K562 (cell line): Measurements from ENCODE around the gene TRNT1. TPM values are rescaled to one million over a fixed set of nuclear protein-coding genes. Genes with fewer than 3 reads are reported as not detected.

Experiments used
- ATAC-seq: fragments of 200-7000 bp; cut with Tn5 transposase; 3 replicates; pipeline ENCODE4 v1.9.1; 2020; ENCODE audit warnings: moderate library complexity
- BruUV-seq: library from RNA; stranded (reverse); fragments of 400-500 nt; replicated peaks from 2 replicates; lab custom pipeline; 2021; lab: Mats Ljungman, UMichigan
- CTCF ChIA-PET: fragments of 300-600 bp; formaldehyde crosslinking; extraction: SDS; loops from one replicate; lab custom pipeline; 2021; ENCODE audit warnings: low intra/inter-chr PET ratio; lab: Yijun Ruan, JAX
- POLR2A ChIA-PET: fragments of 300-600, 350-650 bp; sonication (Branson Sonifier 250); formaldehyde crosslinking; extraction: SDS; loops from one replicate; lab custom pipeline; 2021; ENCODE audit warnings: antibody characterized with exemption, inconsistent platforms; lab: Yijun Ruan, JAX
- DNase-seq, 4 experiments: peaks; one replicate each; pipeline versions ENCODE4 v3.0.0 to v3.0.0-alpha.2; 2011 to 2018; ENCODE audit warnings: low spot score in 3 of 4, mixed read lengths in 3 of 4; ENCODE audit errors: extremely low read depth in 1 of 4
- FAIRE-seq: peaks from 2 replicates; lab custom pipeline; 2011; peaks lifted over from hg19 to GRCh38; lab: Jason Lieb, UNC
- H2AFZ ChIP-seq: 2 replicates; pipeline ENCODE4 v1.6.0; 2011; ENCODE audit warnings: low read depth, low read length, control low read depth, inconsistent platforms
- H3K27ac ChIP-seq: fragments of 200-600 bp; 3 replicates; pipeline ENCODE4 v1.8.0; 2011; ENCODE audit warnings: low read depth, mild to moderate bottlenecking, control low read depth, inconsistent platforms, low read length, moderate library complexity, mixed read lengths; ENCODE audit errors: extremely low read depth
- H3K27me3 ChIP-seq, 2 experiments: fragments of 300-600 bp in 1 of 2; 2 replicates in 1 of 2; 3 replicates in 1 of 2; pipeline versions ENCODE4 v1.6.0 to v1.8.0; 2011; ENCODE audit warnings: inconsistent platforms in 2 of 2, low read length in 2 of 2, mild to moderate bottlenecking in 1 of 2, mixed read lengths in 1 of 2, moderate library complexity in 1 of 2; ENCODE audit not compliant: control insufficient read depth in 2 of 2, insufficient read depth in 2 of 2
- H3K36me3 ChIP-seq: fragments of 300-600 bp; 3 replicates; pipeline ENCODE4 v1.8.0; 2011; ENCODE audit warnings: mild to moderate bottlenecking, low read length, inconsistent platforms; ENCODE audit not compliant: control insufficient read depth, insufficient read depth
- H3K4me1 ChIP-seq, 2 experiments: fragments of 200-600 bp in 1 of 2; replicated peaks in 1 of 2; 2 replicates in 1 of 2; 3 replicates in 1 of 2; pipeline versions ENCODE4 v1.5.1 to v1.8.0; 2011; ENCODE audit warnings: inconsistent platforms in 2 of 2, low read length in 2 of 2, mild to moderate bottlenecking in 1 of 2, mixed read lengths in 1 of 2, moderate library complexity in 1 of 2; ENCODE audit not compliant: control insufficient read depth in 2 of 2, insufficient read depth in 2 of 2
- H3K4me2 ChIP-seq: 2 replicates; pipeline ENCODE4 v1.6.1; 2011; ENCODE audit warnings: low read length, control low read depth, inconsistent platforms, mixed read lengths; ENCODE audit not compliant: insufficient read depth
- H3K4me3 ChIP-seq: fragments of 200-600 bp; sonication (generic), shearing (Covaris generic); 2 replicates; pipeline ENCODE4 v1.5.1; 2016; ENCODE audit warnings: control low read depth, inconsistent platforms
- H3K79me2 ChIP-seq: fragments of 200-600 bp; 3 replicates; pipeline ENCODE4 v1.8.0; 2011; ENCODE audit warnings: low read length, inconsistent platforms; ENCODE audit not compliant: control insufficient read depth, insufficient read depth
- H3K9ac ChIP-seq, 2 experiments: 2 replicates each; pipeline versions ENCODE4 v1.6.0 to v1.6.1; 2011; ENCODE audit warnings: low read depth in 2 of 2, low read length in 2 of 2, control low read depth in 1 of 2, inconsistent platforms in 1 of 2, mild to moderate bottlenecking in 1 of 2, mixed read lengths in 1 of 2; ENCODE audit not compliant: insufficient read depth in 1 of 2
- H3K9me1 ChIP-seq: one replicate; pipeline ENCODE4 v1.6.0; 2011; ENCODE audit warnings: inconsistent platforms, mild to moderate bottlenecking, low read length, moderate library complexity; ENCODE audit not compliant: control insufficient read depth, insufficient read depth
- H3K9me3 ChIP-seq: replicated peaks from 2 replicates; pipeline ENCODE4 v1.5.1; 2011; ENCODE audit warnings: low read depth, low read length, inconsistent platforms; ENCODE audit not compliant: control insufficient read depth, insufficient read depth
- H4K20me1 ChIP-seq: replicated peaks from 2 replicates; pipeline ENCODE4 v1.6.1; 2011; ENCODE audit warnings: low read length, inconsistent platforms, mixed read lengths; ENCODE audit not compliant: control insufficient read depth, insufficient read depth
- ARID2 ChIP-seq: fragments of 450-650 bp; IDR thresholded peaks from 2 replicates; pipeline ENCODE4 v1.6.1; 2017; ENCODE audit warnings: antibody characterized with exemption, mild to moderate bottlenecking
- CCNT2 ChIP-seq: IDR thresholded peaks from 2 replicates; pipeline ENCODE4 v1.6.1; 2011; ENCODE audit warnings: borderline replicate concordance, low read depth, mild to moderate bottlenecking, moderate library complexity, mixed read lengths, low read length; ENCODE audit not compliant: insufficient read length; ENCODE audit errors: extremely low read depth
- CHCHD3 ChIP-seq: fragments of 250-450 bp; sonication (Bioruptor Pico); IDR thresholded peaks from 2 replicates; pipeline ENCODE4 v2.1.2; 2022; ENCODE audit warnings: mild to moderate bottlenecking
- CSDE1 ChIP-seq, 2 experiments: fragments of 450-650 bp; IDR thresholded peaks; 2 replicates each; pipeline ENCODE4 v1.6.1; 2016; ENCODE audit warnings: mild to moderate bottlenecking in 1 of 2
- DIDO1 ChIP-seq: fragments of 450-650 bp; IDR thresholded peaks from 2 replicates; pipeline ENCODE4 v1.6.1; 2016; ENCODE audit warnings: low read depth, missing biosample characterization, missing genetic modification characterization
- KLF1 ChIP-seq: fragments of 450-650 bp; IDR thresholded peaks from 2 replicates; pipeline ENCODE4 v1.6.1; 2016; ENCODE audit warnings: missing genetic modification characterization, missing compliant biosample characterization
- LCOR ChIP-seq: sonication (generic); formaldehyde crosslinking; IDR thresholded peaks from 2 replicates; pipeline ENCODE4 v1.8.0; 2022; ENCODE audit warnings: mild to moderate bottlenecking, missing genetic modification reagents
- NR1H2 ChIP-seq: sonication (generic); formaldehyde crosslinking; IDR thresholded peaks from 2 replicates; pipeline ENCODE4 v1.4.0; 2020; ENCODE audit warnings: mild to moderate bottlenecking, missing genetic modification reagents
- POLR2AphosphoS2 ChIP-seq: IDR thresholded peaks from 2 replicates; pipeline ENCODE4 v1.6.1; 2012; ENCODE audit warnings: low read length, improper control_type of control experiment
- SRF ChIP-seq, 2 experiments: fragments of 250-450, 450-650 bp in 1 of 2; sonication (Bioruptor Pico) in 1 of 2; sonication (generic) in 1 of 2; formaldehyde crosslinking; IDR thresholded peaks; 2 replicates each; pipeline versions ENCODE4 v1.5.0 to v1.5.1; 2020 to 2022; ENCODE audit warnings: mild to moderate bottlenecking in 1 of 2, missing genetic modification reagents in 1 of 2
- TAL1 ChIP-seq: fragments of 450-650 bp; IDR thresholded peaks from 2 replicates; pipeline ENCODE4 v1.6.1; 2016; ENCODE audit warnings: mild to moderate bottlenecking
- TCF7 ChIP-seq: sonication (generic); IDR thresholded peaks from 2 replicates; pipeline ENCODE4 v1.6.1; 2016; ENCODE audit warnings: antibody characterized with exemption, borderline replicate concordance
- ZNF239 ChIP-seq: fragments of 250-450 bp; sonication (Bioruptor Pico); IDR thresholded peaks from 2 replicates; pipeline ENCODE4 v1.4.0; 2020; ENCODE audit warnings: mild to moderate bottlenecking
- ZNF408 ChIP-seq: fragments of 250-450 bp; sonication (Bioruptor Pico); IDR thresholded peaks from 2 replicates; pipeline ENCODE4 v1.4.0; 2020; ENCODE audit warnings: low read depth, mild to moderate bottlenecking, moderate library complexity
- ZNF77 ChIP-seq: fragments of 250-450 bp; sonication (Bioruptor Pico); IDR thresholded peaks from 2 replicates; pipeline ENCODE4 v1.5.0; 2020
- WGBS: fragments of 100-300 bp; shearing (Covaris generic); methylation state at CpG from one replicate; pipeline ENCODE4 v1.1.6; 2016; ENCODE audit warnings: low coverage, mixed read lengths; ENCODE audit not compliant: insufficient coverage; ENCODE audit errors: missing lambda C conversion rate; 5-methylcytosine and 5-hydroxymethylcytosine counted together
- in situ Hi-C: fragments of 300-500 bp; cut with MboI; formaldehyde crosslinking; loops from 4 replicates; pipeline ENCODE4 v1.15.0; 2018; ENCODE audit warnings: inconsistent platforms, mixed read lengths
- intact Hi-C: fragments of 100-400 bp; cut with micrococcal nuclease; formaldehyde crosslinking; loops from 2 replicates; pipeline ENCODE4 v1.14.2; 2022
- polyA plus RNA-seq, 8 experiments: library from polyadenylated mRNA; depleted of rRNA in 4 of 8; stranded (reverse) in 5 of 8; unstranded in 3 of 8; fragments of >200 nt; fragmentation: Nextera tagmentation in 2 of 8; fragmentation: Illumina TruSeq in 1 of 8; extraction: Ambion mirVana in 2 of 8; extraction: Trizol in 1 of 8; gene quantifications; 2 replicates each; pipeline versions ENCODE4 v1.2.1 to v1.2.3, GENCODE V29; 2011 to 2014; ENCODE audit warnings: inconsistent platforms in 1 of 8, missing spikeins in 1 of 8
- total RNA-seq, 7 experiments: library from RNA; depleted of rRNA in 6 of 7; stranded (reverse); fragments of >200 nt in 6 of 7; fragmentation: Illumina TruSeq in 2 of 7; extraction: Trizol in 2 of 7; gene quantifications; 2 replicates each; pipeline versions ENCODE4 v1.2.1 to v1.2.3, GENCODE V29; 2011 to 2021; ENCODE audit warnings: low replicate concordance in 1 of 7
- TF ChIP-seq, protein P1 (sequence below): sonication (generic); formaldehyde crosslinking; IDR thresholded peaks from 2 replicates; pipeline ENCODE4 v1.8.0; 2022; ENCODE audit warnings: mild to moderate bottlenecking, missing genetic modification reagents, borderline replicate concordance
- TF ChIP-seq, protein P2 (sequence below): fragments of 200-800 bp; sonication (Bioruptor generic); IDR thresholded peaks from 2 replicates; pipeline ENCODE4 v1.6.1; 2017; ENCODE audit warnings: missing genetic modification characterization, missing compliant biosample characterization
- TF ChIP-seq, protein P3 (sequence below): sonication (generic); formaldehyde crosslinking; IDR thresholded peaks from 2 replicates; pipeline ENCODE4 v1.8.1; 2023; ENCODE audit warnings: mild to moderate bottlenecking, missing genetic modification reagents, moderate library complexity
- TF ChIP-seq, protein P4 (sequence below): fragments of 250-450 bp; sonication (Bioruptor Pico); IDR thresholded peaks from 2 replicates; pipeline ENCODE4 v1.8.0; 2022; ENCODE audit warnings: inconsistent platforms

TRNT1 gene
- total and polyA plus RNA-seq, 9 of the 15 experiments (the other 6 are each of a cell fraction or from before 2014, with no cell fraction given) = 38.1 to 58.2 (median 47.4) TPM

DNA sequence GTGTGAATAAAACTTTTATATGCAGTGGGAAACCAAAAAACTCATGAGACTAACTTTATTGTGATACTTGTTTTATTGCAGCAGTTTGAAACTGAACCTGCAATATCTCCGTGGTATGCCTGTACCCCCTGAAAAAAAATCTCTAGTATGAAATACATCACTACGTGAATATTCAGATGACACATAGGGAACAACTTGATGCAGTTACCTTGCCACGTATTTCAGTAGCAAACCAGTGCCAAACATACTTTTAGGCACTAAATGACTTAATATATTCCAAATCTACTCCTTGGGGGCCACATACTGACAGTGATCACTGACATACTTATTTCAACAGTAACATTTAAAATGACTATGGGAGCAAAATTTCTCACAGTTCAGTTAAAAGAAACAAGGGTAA lies 38.9 kb downstream of the TRNT1 start:
- POLR2A ChIA-PET = no interaction called here
- in situ Hi-C loops = no loop called here
- H3K27me3 ChIP-seq = no peaks in the 10 kb centered on the region
- H3K9me3 ChIP-seq = no peaks in the 10 kb centered on the region
- no peak overlapping the region for H3K4me3 ChIP-seq
- H3K4me1 ChIP-seq = no peaks in the 10 kb centered on the region
- no peak for ATAC-seq
- intact Hi-C loops = no loop called here
- no peak overlapping the region for H3K27ac ChIP-seq
- CTCF ChIA-PET = no interaction called here
- TF ChIP-seq ZNF408 (CRISPR knock-in tag) (no peak), DIDO1 (tag) (no peak), NR1H2 (CRISPR knock-in tag) (no peak), ARID2 (no peak), CCNT2 (no peak), TCF7 (no peak), CHCHD3 (CRISPR knock-in tag) (no peak), CSDE1 (IDR thresholded peaks at IDR 0.05) (no peak), SRF (CRISPR knock-in tag; IDR thresholded peaks at IDR 0.05) (no peak), LCOR (CRISPR knock-in tag) (no peak), KLF1 (tag) (no peak), TAL1 (no peak), POLR2AphosphoS2 (no peak), ZNF239 (CRISPR knock-in tag) (no peak), ZNF77 (CRISPR knock-in tag) (no peak)
- TF ChIP-seq, protein P1, sequence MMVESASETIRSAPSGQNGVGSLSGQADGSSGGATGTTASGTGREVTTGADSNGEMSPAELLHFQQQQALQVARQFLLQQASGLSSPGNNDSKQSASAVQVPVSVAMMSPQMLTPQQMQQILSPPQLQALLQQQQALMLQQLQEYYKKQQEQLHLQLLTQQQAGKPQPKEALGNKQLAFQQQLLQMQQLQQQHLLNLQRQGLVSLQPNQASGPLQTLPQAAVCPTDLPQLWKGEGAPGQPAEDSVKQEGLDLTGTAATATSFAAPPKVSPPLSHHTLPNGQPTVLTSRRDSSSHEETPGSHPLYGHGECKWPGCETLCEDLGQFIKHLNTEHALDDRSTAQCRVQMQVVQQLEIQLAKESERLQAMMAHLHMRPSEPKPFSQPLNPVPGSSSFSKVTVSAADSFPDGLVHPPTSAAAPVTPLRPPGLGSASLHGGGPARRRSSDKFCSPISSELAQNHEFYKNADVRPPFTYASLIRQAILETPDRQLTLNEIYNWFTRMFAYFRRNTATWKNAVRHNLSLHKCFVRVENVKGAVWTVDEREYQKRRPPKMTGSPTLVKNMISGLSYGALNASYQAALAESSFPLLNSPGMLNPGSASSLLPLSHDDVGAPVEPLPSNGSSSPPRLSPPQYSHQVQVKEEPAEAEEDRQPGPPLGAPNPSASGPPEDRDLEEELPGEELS (CRISPR knock-in tag) = no peak
- TF ChIP-seq, protein P2, sequence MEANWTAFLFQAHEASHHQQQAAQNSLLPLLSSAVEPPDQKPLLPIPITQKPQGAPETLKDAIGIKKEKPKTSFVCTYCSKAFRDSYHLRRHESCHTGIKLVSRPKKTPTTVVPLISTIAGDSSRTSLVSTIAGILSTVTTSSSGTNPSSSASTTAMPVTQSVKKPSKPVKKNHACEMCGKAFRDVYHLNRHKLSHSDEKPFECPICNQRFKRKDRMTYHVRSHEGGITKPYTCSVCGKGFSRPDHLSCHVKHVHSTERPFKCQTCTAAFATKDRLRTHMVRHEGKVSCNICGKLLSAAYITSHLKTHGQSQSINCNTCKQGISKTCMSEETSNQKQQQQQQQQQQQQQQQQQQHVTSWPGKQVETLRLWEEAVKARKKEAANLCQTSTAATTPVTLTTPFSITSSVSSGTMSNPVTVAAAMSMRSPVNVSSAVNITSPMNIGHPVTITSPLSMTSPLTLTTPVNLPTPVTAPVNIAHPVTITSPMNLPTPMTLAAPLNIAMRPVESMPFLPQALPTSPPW (CRISPR knock-in tag) = no peak
- TF ChIP-seq, protein P3, sequence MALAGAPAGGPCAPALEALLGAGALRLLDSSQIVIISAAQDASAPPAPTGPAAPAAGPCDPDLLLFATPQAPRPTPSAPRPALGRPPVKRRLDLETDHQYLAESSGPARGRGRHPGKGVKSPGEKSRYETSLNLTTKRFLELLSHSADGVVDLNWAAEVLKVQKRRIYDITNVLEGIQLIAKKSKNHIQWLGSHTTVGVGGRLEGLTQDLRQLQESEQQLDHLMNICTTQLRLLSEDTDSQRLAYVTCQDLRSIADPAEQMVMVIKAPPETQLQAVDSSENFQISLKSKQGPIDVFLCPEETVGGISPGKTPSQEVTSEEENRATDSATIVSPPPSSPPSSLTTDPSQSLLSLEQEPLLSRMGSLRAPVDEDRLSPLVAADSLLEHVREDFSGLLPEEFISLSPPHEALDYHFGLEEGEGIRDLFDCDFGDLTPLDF (CRISPR knock-in tag) = no peak
- TF ChIP-seq, protein P4, sequence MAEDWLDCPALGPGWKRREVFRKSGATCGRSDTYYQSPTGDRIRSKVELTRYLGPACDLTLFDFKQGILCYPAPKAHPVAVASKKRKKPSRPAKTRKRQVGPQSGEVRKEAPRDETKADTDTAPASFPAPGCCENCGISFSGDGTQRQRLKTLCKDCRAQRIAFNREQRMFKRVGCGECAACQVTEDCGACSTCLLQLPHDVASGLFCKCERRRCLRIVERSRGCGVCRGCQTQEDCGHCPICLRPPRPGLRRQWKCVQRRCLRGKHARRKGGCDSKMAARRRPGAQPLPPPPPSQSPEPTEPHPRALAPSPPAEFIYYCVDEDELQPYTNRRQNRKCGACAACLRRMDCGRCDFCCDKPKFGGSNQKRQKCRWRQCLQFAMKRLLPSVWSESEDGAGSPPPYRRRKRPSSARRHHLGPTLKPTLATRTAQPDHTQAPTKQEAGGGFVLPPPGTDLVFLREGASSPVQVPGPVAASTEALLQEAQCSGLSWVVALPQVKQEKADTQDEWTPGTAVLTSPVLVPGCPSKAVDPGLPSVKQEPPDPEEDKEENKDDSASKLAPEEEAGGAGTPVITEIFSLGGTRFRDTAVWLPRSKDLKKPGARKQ (CRISPR knock-in tag) = no peak
- WGBS = 93% methylated on average over 3 of the region's 3 CpGs
- no peak overlapping the region for H3K4me2 ChIP-seq
- H3K9ac ChIP-seq = no peak overlapping the region
- BruUV-seq = no TSS peak
- H3K79me2 ChIP-seq = no peaks in the 10 kb centered on the region
- no peak for DNase-seq
- H3K9me1 ChIP-seq = no peaks in the 10 kb centered on the region
- H3K36me3 ChIP-seq = peaks cover 73% of the 10 kb centered on the region
- H4K20me1 ChIP-seq = no peaks in the 10 kb centered on the region
- no peak overlapping the region for H2AFZ ChIP-seq
- no peak for FAIRE-seq
